Gastroesophageal sphincter (tissue), 3 donors: ENCODE data around the gene TIAM2.

ENCODE experiments used
- CTCF ChIP-seq, 4 experiments: fragments of 200-600 bp in 2 of 4; fragments of 450-650 bp in 2 of 4; sonication (generic) in 1 of 4; IDR thresholded peaks; one replicate each; pipeline ENCODE4 v1.5.1; 2017 to 2019; ENCODE audit warnings: antibody characterized with exemption in 4 of 4, mild to moderate bottlenecking in 2 of 4, moderate library complexity in 2 of 4
- EP300 ChIP-seq: sonication (generic); formaldehyde crosslinking; IDR thresholded peaks from one replicate; pipeline ENCODE4 v1.6.1; 2017; ENCODE audit warnings: antibody characterized with exemption, mild to moderate bottlenecking
- POLR2A ChIP-seq, 2 donors: fragments of 450-650 bp; IDR thresholded peaks; one replicate each; pipeline ENCODE4 v1.6.1; 2017; ENCODE audit warnings: antibody characterized with exemption in 2 of 2, mild to moderate bottlenecking in 2 of 2, moderate library complexity in 1 of 2
- POLR2AphosphoS5 ChIP-seq: sonication (generic); formaldehyde crosslinking; IDR thresholded peaks from one replicate; pipeline ENCODE4 v1.6.1; 2017; ENCODE audit warnings: antibody characterized with exemption

GRCh38 chr6:155155787-155156447, 160.8 kb downstream of the TIAM2 start:
- TF ChIP-seq POLR2A (IDR thresholded peaks at IDR 0.05) (no peak), CTCF (IDR thresholded peaks at IDR 0.05) (no peak), POLR2AphosphoS5 (no peak), EP300 (no peak)
